Prostate gland (tissue), 2 donors: Measurements from ENCODE around the gene DNLZ.

Experiments used
- POLR2A ChIP-seq: fragments of 450-650 bp; IDR thresholded peaks from one replicate; pipeline ENCODE4 v1.6.1; 2016; ENCODE audit warnings: antibody characterized with exemption, mild to moderate bottlenecking
- POLR2AphosphoS5 ChIP-seq: sonication (generic); formaldehyde crosslinking; IDR thresholded peaks from one replicate; pipeline ENCODE4 v1.6.1; 2017; ENCODE audit warnings: antibody characterized with exemption
- TF ChIP-seq, protein P1 (sequence below), 4 experiments: fragments of 200-600 bp in 2 of 4; fragments of 450-650 bp in 2 of 4; sonication (generic) in 2 of 4; IDR thresholded peaks; 1 replicate in 3 of 4; 2 replicates in 1 of 4; pipeline ENCODE4 v1.5.1; 2016 to 2019; ENCODE audit warnings: antibody characterized with exemption in 4 of 4, mild to moderate bottlenecking in 2 of 4, moderate library complexity in 2 of 4

DNA sequence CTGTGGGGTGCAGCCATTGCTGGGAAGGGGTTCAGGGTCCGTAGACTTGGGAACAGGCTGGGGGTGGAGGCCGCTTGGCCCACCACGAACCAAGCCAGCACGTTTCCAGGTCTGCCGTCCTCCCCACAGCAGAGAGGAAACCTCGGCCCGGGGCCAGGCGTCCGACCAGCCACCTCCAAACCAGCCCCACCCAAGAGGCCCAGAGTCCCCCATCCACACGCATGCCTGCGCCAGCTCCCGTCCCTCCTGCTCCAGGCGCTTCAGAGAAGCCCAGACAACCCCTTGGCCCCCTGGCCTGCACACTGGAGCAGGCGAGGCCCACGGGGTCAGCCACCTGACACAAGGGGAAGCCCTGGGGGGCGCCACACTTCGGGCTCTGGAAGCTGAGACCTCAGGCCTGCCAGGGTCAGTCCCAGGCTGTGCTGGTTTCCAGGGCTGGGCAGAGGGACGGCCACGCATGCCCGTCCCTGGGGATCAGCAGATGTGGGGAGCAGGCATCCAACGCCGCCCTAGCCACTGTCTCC, 6.3 kb downstream of the DNLZ start:
- TF ChIP-seq, protein P1, sequence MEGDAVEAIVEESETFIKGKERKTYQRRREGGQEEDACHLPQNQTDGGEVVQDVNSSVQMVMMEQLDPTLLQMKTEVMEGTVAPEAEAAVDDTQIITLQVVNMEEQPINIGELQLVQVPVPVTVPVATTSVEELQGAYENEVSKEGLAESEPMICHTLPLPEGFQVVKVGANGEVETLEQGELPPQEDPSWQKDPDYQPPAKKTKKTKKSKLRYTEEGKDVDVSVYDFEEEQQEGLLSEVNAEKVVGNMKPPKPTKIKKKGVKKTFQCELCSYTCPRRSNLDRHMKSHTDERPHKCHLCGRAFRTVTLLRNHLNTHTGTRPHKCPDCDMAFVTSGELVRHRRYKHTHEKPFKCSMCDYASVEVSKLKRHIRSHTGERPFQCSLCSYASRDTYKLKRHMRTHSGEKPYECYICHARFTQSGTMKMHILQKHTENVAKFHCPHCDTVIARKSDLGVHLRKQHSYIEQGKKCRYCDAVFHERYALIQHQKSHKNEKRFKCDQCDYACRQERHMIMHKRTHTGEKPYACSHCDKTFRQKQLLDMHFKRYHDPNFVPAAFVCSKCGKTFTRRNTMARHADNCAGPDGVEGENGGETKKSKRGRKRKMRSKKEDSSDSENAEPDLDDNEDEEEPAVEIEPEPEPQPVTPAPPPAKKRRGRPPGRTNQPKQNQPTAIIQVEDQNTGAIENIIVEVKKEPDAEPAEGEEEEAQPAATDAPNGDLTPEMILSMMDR (IDR thresholded peaks at IDR 0.05), result no peak
- no peak for TF ChIP-seq POLR2AphosphoS5
- no peak for TF ChIP-seq POLR2A
